Activated naive CD8-positive, alpha-beta T cell (primary cell): ENCODE results near the gene TMEM125.
A peak's percentile ranks its signal among the peaks of the same experiment; 100 is the strongest.

Experiments used
- H3K27ac Mint-ChIP-seq: one replicate; pipeline ENCODE4 v1.8.0; 2021; ENCODE audit warnings: mixed read lengths
- H3K27me3 Mint-ChIP-seq: one replicate; pipeline ENCODE4 v1.8.0; 2021; ENCODE audit warnings: mixed read lengths
- H3K36me3 Mint-ChIP-seq: one replicate; pipeline ENCODE4 v1.8.0; 2021; ENCODE audit warnings: mixed read lengths
- H3K4me1 Mint-ChIP-seq: one replicate; pipeline ENCODE4 v1.8.0; 2021; ENCODE audit warnings: low read depth, mixed read lengths
- H3K4me3 Mint-ChIP-seq: one replicate; pipeline ENCODE4 v1.8.0; 2021; ENCODE audit warnings: mild to moderate bottlenecking, mixed read lengths
- H3K9me3 Mint-ChIP-seq: one replicate; pipeline ENCODE4 v1.8.0; 2021; ENCODE audit warnings: low read depth, mixed read lengths

The TMEM125 gene

GRCh38 chr1:43269627-43270375, at the start of gene TMEM125:
Gene TMEM125 (plus strand): TSS chr1:43269983. CDS start chr1:43272723, 2,740 bp downstream.
- H3K36me3 Mint-ChIP-seq: peaks cover 3% of the 10 kb centered on the region
- no peak within 1 kb of the TSS for H3K27ac Mint-ChIP-seq
- no peaks in the 10 kb centered on the region for H3K9me3 Mint-ChIP-seq
- peak within 1 kb of the TSS; percentile 70 for H3K4me3 Mint-ChIP-seq
- peaks cover 4% of the 10 kb centered on the region for H3K27me3 Mint-ChIP-seq
- peaks cover 21% of the 10 kb centered on the region for H3K4me1 Mint-ChIP-seq

- Mint-ChIP-seq H3K36me3 (no peaks in the 10 kb centered on the region), H3K27me3 (peaks cover 3% of the 10 kb centered on the region), H3K9me3 (no peaks in the 10 kb centered on the region), H3K27ac (no peak overlapping the region), H3K4me3 (no peak overlapping the region), H3K4me1 (peaks cover 8% of the 10 kb centered on the region)
Observed at GRCh38 chr1:43220905-43221778, 48.6 kb upstream of the TMEM125 start.

- no peaks in the 10 kb centered on the region for H3K9me3 Mint-ChIP-seq
- no peak overlapping the region for H3K27ac Mint-ChIP-seq
- no peaks in the 10 kb centered on the region for H3K27me3 Mint-ChIP-seq
- no peak overlapping the region for H3K4me3 Mint-ChIP-seq
- peaks cover 8% of the 10 kb centered on the region for H3K4me1 Mint-ChIP-seq
- H3K36me3 Mint-ChIP-seq: no peaks in the 10 kb centered on the region
Observed at GRCh38 chr1:43221797-43222196, 48.0 kb upstream of the TMEM125 start.

- no peaks in the 10 kb centered on the region for H3K36me3 Mint-ChIP-seq
- no peaks in the 10 kb centered on the region for H3K27me3 Mint-ChIP-seq
- H3K27ac Mint-ChIP-seq: no peak overlapping the region
- no peaks in the 10 kb centered on the region for H3K9me3 Mint-ChIP-seq
- H3K4me1 Mint-ChIP-seq: peaks cover 8% of the 10 kb centered on the region
- no peak overlapping the region for H3K4me3 Mint-ChIP-seq
Observed at GRCh38 chr1:43222879-43223278, 46.9 kb upstream of the TMEM125 start.

GRCh38 chr1:43225168-43225567, 44.6 kb upstream of the TMEM125 start:
- H3K36me3 Mint-ChIP-seq: no peaks in the 10 kb centered on the region
- H3K4me3 Mint-ChIP-seq: no peak overlapping the region
- H3K27me3 Mint-ChIP-seq: no peaks in the 10 kb centered on the region
- H3K4me1 Mint-ChIP-seq: peaks cover 8% of the 10 kb centered on the region
- no peak overlapping the region for H3K27ac Mint-ChIP-seq
- no peaks in the 10 kb centered on the region for H3K9me3 Mint-ChIP-seq

- H3K4me1 Mint-ChIP-seq: no peaks in the 10 kb centered on the region
- no peaks in the 10 kb centered on the region for H3K36me3 Mint-ChIP-seq
- H3K27me3 Mint-ChIP-seq: no peaks in the 10 kb centered on the region
- no peaks in the 10 kb centered on the region for H3K9me3 Mint-ChIP-seq
- H3K27ac Mint-ChIP-seq: no peak overlapping the region
- H3K4me3 Mint-ChIP-seq: no peak overlapping the region
Observed at GRCh38 chr1:43227143-43227764, 42.5 kb upstream of the TMEM125 start.

GRCh38 chr1:43229826-43230780, 39.7 kb upstream of the TMEM125 start:
- Mint-ChIP-seq H3K27me3 (peaks cover 2% of the 10 kb centered on the region), H3K4me3 (no peak overlapping the region), H3K9me3 (no peaks in the 10 kb centered on the region), H3K4me1 (no peaks in the 10 kb centered on the region), H3K36me3 (no peaks in the 10 kb centered on the region), H3K27ac (no peak overlapping the region)

- Mint-ChIP-seq H3K27me3 (peaks cover 3% of the 10 kb centered on the region), H3K36me3 (no peaks in the 10 kb centered on the region)
Observed at GRCh38 chr1:43232074-43232473, 37.7 kb upstream of the TMEM125 start.

GRCh38 chr1:43232482-43232881, 37.3 kb upstream of the TMEM125 start:
- no peak overlapping the region for H3K27ac Mint-ChIP-seq
- H3K36me3 Mint-ChIP-seq: no peaks in the 10 kb centered on the region
- peaks cover 3% of the 10 kb centered on the region for H3K27me3 Mint-ChIP-seq
- no peaks in the 10 kb centered on the region for H3K4me1 Mint-ChIP-seq
- no peak overlapping the region for H3K4me3 Mint-ChIP-seq
- H3K9me3 Mint-ChIP-seq: no peaks in the 10 kb centered on the region

More at GRCh38 chr1:43232074-43232473, 37.7 kb upstream of the TMEM125 start:
- no peaks in the 10 kb centered on the region for H3K4me1 Mint-ChIP-seq
- H3K27ac Mint-ChIP-seq: no peak overlapping the region
- H3K4me3 Mint-ChIP-seq: no peak overlapping the region
- no peaks in the 10 kb centered on the region for H3K9me3 Mint-ChIP-seq

- Mint-ChIP-seq H3K4me3 (no peak overlapping the region), H3K4me1 (no peaks in the 10 kb centered on the region), H3K27me3 (peaks cover 3% of the 10 kb centered on the region), H3K27ac (no peak overlapping the region), H3K36me3 (no peaks in the 10 kb centered on the region), H3K9me3 (no peaks in the 10 kb centered on the region)
Observed at GRCh38 chr1:43233631-43234030, 36.2 kb upstream of the TMEM125 start.

GRCh38 chr1:43234267-43234666, 35.5 kb upstream of the TMEM125 start:
- Mint-ChIP-seq H3K36me3 (no peaks in the 10 kb centered on the region), H3K27ac (no peak overlapping the region), H3K4me3 (no peak overlapping the region), H3K4me1 (no peaks in the 10 kb centered on the region), H3K27me3 (peaks cover 3% of the 10 kb centered on the region), H3K9me3 (no peaks in the 10 kb centered on the region)

- Mint-ChIP-seq H3K4me3 (no peak overlapping the region), H3K36me3 (no peaks in the 10 kb centered on the region), H3K27me3 (peaks cover 3% of the 10 kb centered on the region), H3K4me1 (no peaks in the 10 kb centered on the region), H3K27ac (no peak overlapping the region), H3K9me3 (no peaks in the 10 kb centered on the region)
Observed at GRCh38 chr1:43235040-43235439, 34.7 kb upstream of the TMEM125 start.

GRCh38 chr1:43235451-43236121, 34.2 kb upstream of the TMEM125 start:
- Mint-ChIP-seq H3K36me3 (no peaks in the 10 kb centered on the region), H3K4me1 (no peaks in the 10 kb centered on the region), H3K9me3 (no peaks in the 10 kb centered on the region), H3K27me3 (peaks cover 3% of the 10 kb centered on the region), H3K27ac (no peak overlapping the region), H3K4me3 (no peak overlapping the region)

- no peaks in the 10 kb centered on the region for H3K4me1 Mint-ChIP-seq
- H3K27ac Mint-ChIP-seq: no peak overlapping the region
- no peaks in the 10 kb centered on the region for H3K36me3 Mint-ChIP-seq
- no peak overlapping the region for H3K4me3 Mint-ChIP-seq
- H3K9me3 Mint-ChIP-seq: no peaks in the 10 kb centered on the region
- H3K27me3 Mint-ChIP-seq: peaks cover 3% of the 10 kb centered on the region
Observed at GRCh38 chr1:43237121-43237520, 32.7 kb upstream of the TMEM125 start.
